GM21390 (cell line): ENCODE measurements around the gene GALNT7.
A peak's percentile ranks its signal among the peaks of the same experiment; 100 is the strongest.
"Not testable (repeated sequence)": the region's sequence is repeated elsewhere in the genome, so short reads cannot be mapped to it uniquely, and the experiment has no call there.

ENCODE experiments used
- ATAC-seq: cut with Tn5 transposase; IDR thresholded peaks from one replicate; pipeline ENCODE4 v1.9.1; 2021; ENCODE audit not compliant: unreplicated experiment

The GALNT7 gene

GRCh38 chr4:173168396-173169177, at the start of gene GALNT7:
TSS of gene GALNT7 (plus strand) at chr4:173168811. CDS start at chr4:173168836, 25 bp downstream.
- ATAC-seq: peak; percentile 34

GRCh38 chr4:173118819-173119218, 49.8 kb upstream of the GALNT7 start:
- not testable (repeated sequence) for ATAC-seq

- ATAC-seq: no peak
These were observed 48.8 kb upstream of the GALNT7 start for GRCh38 chr4:173119818-173120217.

- ATAC-seq: peak; percentile 97
These were observed 47.5 kb upstream of the GALNT7 start for GRCh38 chr4:173121076-173121561.

- ATAC-seq: no peak
These were observed 44.3 kb upstream of the GALNT7 start for GRCh38 chr4:173124209-173124865.

- no peak for ATAC-seq
These were observed 43.3 kb upstream of the GALNT7 start for GRCh38 chr4:173125216-173125812.

- no peak for ATAC-seq
These were observed 40.3 kb upstream of the GALNT7 start for GRCh38 chr4:173128199-173128890.

- no peak for ATAC-seq
These were observed 37.9 kb upstream of the GALNT7 start for GRCh38 chr4:173130687-173131086.

- no peak for ATAC-seq
These were observed 34.2 kb upstream of the GALNT7 start for GRCh38 chr4:173134426-173134825.

GRCh38 chr4:173135241-173135847, 33.3 kb upstream of the GALNT7 start:
- no peak for ATAC-seq

- no peak for ATAC-seq
These were observed 30.0 kb upstream of the GALNT7 start for GRCh38 chr4:173138624-173139023.

GRCh38 chr4:173139561-173139960, 29.1 kb upstream of the GALNT7 start:
- no peak for ATAC-seq

- ATAC-seq: no peak
These were observed 23.5 kb upstream of the GALNT7 start for GRCh38 chr4:173145131-173145530.

- ATAC-seq: no peak
These were observed 22.2 kb upstream of the GALNT7 start for GRCh38 chr4:173146456-173146855.

GRCh38 chr4:173151496-173151895, 17.1 kb upstream of the GALNT7 start:
- no peak for ATAC-seq

GRCh38 chr4:173152104-173152503, 16.5 kb upstream of the GALNT7 start:
- ATAC-seq: no peak

- ATAC-seq: no peak
These were observed 15.2 kb upstream of the GALNT7 start for GRCh38 chr4:173153445-173153844.

GRCh38 chr4:173159791-173160190, 8.8 kb upstream of the GALNT7 start:
- ATAC-seq: no peak

- ATAC-seq: no peak
These were observed 7.7 kb upstream of the GALNT7 start for GRCh38 chr4:173160871-173161270.

GRCh38 chr4:173161311-173161710, 7.3 kb upstream of the GALNT7 start:
- ATAC-seq: no peak

GRCh38 chr4:173165706-173166105, 2.9 kb upstream of the GALNT7 start:
- no peak for ATAC-seq
